PC-3 (cell line): ENCODE data around the gene CDH4. TPM values are rescaled to one million over a fixed set of nuclear protein-coding genes. Genes with fewer than 3 reads are reported as not detected.

Experiments used
- ATAC-seq: fragments of 200-7000 bp; cut with Tn5 transposase; 2 replicates; pipeline ENCODE4 v1.9.1; 2020; ENCODE audit warnings: mild to moderate bottlenecking, moderate library complexity
- BruUV-seq: library from RNA; stranded (reverse); fragments of 400-500 nt; replicated peaks from 2 replicates; lab custom pipeline; 2021; lab: Mats Ljungman, UMichigan
- CTCF ChIA-PET: fragments of 300-600 bp; sonication (Branson Sonifier 250); formaldehyde crosslinking; loops from one replicate; lab custom pipeline; 2022; ENCODE audit warnings: antibody characterized with exemption; lab: Charles Lee
- POLR2A ChIA-PET: fragments of 300-600 bp; sonication (Branson Sonifier 250); formaldehyde crosslinking; loops from one replicate; lab custom pipeline; 2022; ENCODE audit warnings: antibody characterized with exemption; ENCODE audit not compliant: unreplicated experiment; lab: Charles Lee
- DNase-seq: peaks from one replicate; pipeline ENCODE4 v3.0.0-alpha.2; 2015
- H2AFZ ChIP-seq: fragments of 300-600 bp; sonication (generic); 2 replicates; pipeline ENCODE4 v1.6.0; 2016; ENCODE audit warnings: antibody characterized with exemption, low read length
- H3F3A ChIP-seq: fragments of 300-600 bp; sonication (generic); one replicate; pipeline ENCODE4 v1.6.0; 2017; ENCODE audit warnings: antibody characterized with exemption, low read length, control low read depth, mild to moderate bottlenecking; ENCODE audit not compliant: unreplicated experiment
- H3K27ac ChIP-seq: fragments of 300-600 bp; sonication (generic); 2 replicates; pipeline ENCODE4 v1.5.1; 2016; ENCODE audit warnings: mild to moderate bottlenecking, low read length
- H3K27me3 ChIP-seq: fragments of 300-600 bp; sonication (generic); 2 replicates; pipeline ENCODE4 v1.6.1; 2016; ENCODE audit warnings: low read length, mixed read lengths
- H3K36me3 ChIP-seq: fragments of 300-600 bp; sonication (generic); 2 replicates; pipeline ENCODE4 v1.6.1; 2016; ENCODE audit warnings: low read depth, mixed run types, low read length, mixed read lengths
- H3K4me1 ChIP-seq: fragments of 300-600 bp; sonication (generic); 2 replicates; pipeline ENCODE4 v1.5.1; 2016; ENCODE audit warnings: low read length; ENCODE audit not compliant: insufficient read depth
- H3K4me2 ChIP-seq: fragments of 300-600 bp; sonication (generic); 2 replicates; pipeline ENCODE4 v1.6.0; 2016; ENCODE audit warnings: low read length
- H3K4me3 ChIP-seq: fragments of 300-600 bp; sonication (generic); 2 replicates; pipeline ENCODE4 v1.5.1; 2016; ENCODE audit warnings: mild to moderate bottlenecking, low read length, mixed read lengths
- H3K79me2 ChIP-seq: fragments of 300-600 bp; sonication (generic); 2 replicates; pipeline ENCODE4 v1.6.1; 2017; ENCODE audit warnings: low read length, mixed read lengths
- H3K9ac ChIP-seq: fragments of 300-600 bp; sonication (generic); 2 replicates; pipeline ENCODE4 v1.6.0; 2016; ENCODE audit warnings: mild to moderate bottlenecking, low read length
- H3K9me2 ChIP-seq: fragments of 300-600 bp; sonication (generic); replicated peaks from 2 replicates; pipeline ENCODE4 v1.6.1; 2016; ENCODE audit warnings: mixed run types, low read length, mixed read lengths
- H3K9me3 ChIP-seq: fragments of 300-600 bp; sonication (generic); 2 replicates; pipeline ENCODE4 v1.6.1; 2016; ENCODE audit warnings: low read length, mixed read lengths
- H4K20me1 ChIP-seq: fragments of 300-600 bp; sonication (generic); 2 replicates; pipeline ENCODE4 v1.6.1; 2016; ENCODE audit warnings: low read length, mixed read lengths
- EZH2 ChIP-seq: fragments of 300-600 bp; sonication (generic); IDR thresholded peaks from one replicate; pipeline ENCODE4 v1.6.1; 2017; ENCODE audit warnings: antibody characterized with exemption, mild to moderate bottlenecking, low read length; ENCODE audit not compliant: unreplicated experiment
- EZH2phosphoT487 ChIP-seq: fragments of 300-600 bp; sonication (generic); IDR thresholded peaks from 2 replicates; pipeline ENCODE4 v1.6.1; 2018; ENCODE audit warnings: mild to moderate bottlenecking, antibody characterized with exemption, low read length, borderline replicate concordance
- intact Hi-C: fragments of 100-400 bp; cut with micrococcal nuclease; formaldehyde crosslinking; loops from 2 replicates; pipeline ENCODE4 v1.9.0; 2023
- total RNA-seq: library from RNA; depleted of rRNA; stranded (reverse); fragments of >200 nt; gene quantifications from 2 replicates; pipeline ENCODE4 v1.2.3, GENCODE V29; 2014
- TF ChIP-seq, protein P1 (sequence below): fragments of 300-600 bp; sonication (generic); conservative IDR thresholded peaks from 2 replicates; pipeline ENCODE4 v1.5.1; 2017; ENCODE audit warnings: antibody characterized with exemption, low read depth, mild to moderate bottlenecking, low read length

CDH4 gene
- total RNA-seq, 1 experiment from 2014 or later, result not detected

DNA sequence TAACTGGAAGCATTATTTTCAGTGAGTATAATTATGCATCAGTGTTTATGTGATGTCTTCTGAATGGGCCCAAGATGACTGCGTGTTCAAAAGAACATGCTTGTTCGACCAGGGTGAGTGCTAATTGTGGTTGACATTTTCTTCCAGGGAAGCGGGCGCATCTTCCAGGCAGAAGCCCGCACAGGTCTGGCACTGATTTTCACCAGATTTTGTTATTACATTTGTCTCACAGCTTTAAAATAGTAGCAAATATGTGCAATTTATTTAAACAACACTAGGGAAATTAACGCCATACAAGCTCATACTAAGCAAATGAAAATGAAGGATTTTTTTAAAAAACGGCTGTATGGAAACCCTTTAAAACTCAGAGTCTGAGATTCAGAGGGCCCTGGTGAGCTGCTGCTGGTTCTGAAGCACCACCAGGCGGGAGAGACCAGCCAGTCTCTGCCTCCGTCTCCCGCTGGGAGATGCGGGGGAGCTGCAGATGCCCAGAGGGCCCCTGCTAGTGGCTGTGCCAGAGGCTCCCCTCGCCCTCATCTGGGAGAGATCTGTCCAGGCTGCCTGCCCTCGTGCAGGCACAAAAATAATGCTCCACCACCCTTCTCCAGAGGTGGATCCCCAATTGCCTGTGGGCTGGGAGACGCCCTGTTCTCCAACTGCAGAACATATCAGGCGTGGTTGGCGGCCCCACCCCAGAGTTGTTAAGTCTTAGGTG, 516.7 kb downstream of the CDH4 start:
- Histone ChIP-seq H3K36me3 (no peaks in the 10 kb centered on the region), H3K4me2 (no peak overlapping the region), H3K9ac (no peak overlapping the region), H4K20me1 (no peaks in the 10 kb centered on the region), H3K9me2 (no peaks in the 10 kb centered on the region), H3K4me1 (no peaks in the 10 kb centered on the region), H3K27ac (no peak overlapping the region), H3K79me2 (no peaks in the 10 kb centered on the region), H3K9me3 (no peaks in the 10 kb centered on the region), H3K4me3 (no peak overlapping the region), H3K27me3 (peaks cover 68% of the 10 kb centered on the region), H2AFZ (no peak overlapping the region), H3F3A (no peaks in the 10 kb centered on the region)
- DNase-seq (no peak), ATAC-seq (no peak)
- TF ChIP-seq EZH2phosphoT487, result no peak
- TF ChIP-seq, protein P1, sequence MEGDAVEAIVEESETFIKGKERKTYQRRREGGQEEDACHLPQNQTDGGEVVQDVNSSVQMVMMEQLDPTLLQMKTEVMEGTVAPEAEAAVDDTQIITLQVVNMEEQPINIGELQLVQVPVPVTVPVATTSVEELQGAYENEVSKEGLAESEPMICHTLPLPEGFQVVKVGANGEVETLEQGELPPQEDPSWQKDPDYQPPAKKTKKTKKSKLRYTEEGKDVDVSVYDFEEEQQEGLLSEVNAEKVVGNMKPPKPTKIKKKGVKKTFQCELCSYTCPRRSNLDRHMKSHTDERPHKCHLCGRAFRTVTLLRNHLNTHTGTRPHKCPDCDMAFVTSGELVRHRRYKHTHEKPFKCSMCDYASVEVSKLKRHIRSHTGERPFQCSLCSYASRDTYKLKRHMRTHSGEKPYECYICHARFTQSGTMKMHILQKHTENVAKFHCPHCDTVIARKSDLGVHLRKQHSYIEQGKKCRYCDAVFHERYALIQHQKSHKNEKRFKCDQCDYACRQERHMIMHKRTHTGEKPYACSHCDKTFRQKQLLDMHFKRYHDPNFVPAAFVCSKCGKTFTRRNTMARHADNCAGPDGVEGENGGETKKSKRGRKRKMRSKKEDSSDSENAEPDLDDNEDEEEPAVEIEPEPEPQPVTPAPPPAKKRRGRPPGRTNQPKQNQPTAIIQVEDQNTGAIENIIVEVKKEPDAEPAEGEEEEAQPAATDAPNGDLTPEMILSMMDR, result no peak
- no peak for TF ChIP-seq EZH2
- ChIA-PET CTCF (no interaction called here), POLR2A (no interaction called here)
- BruUV-seq, result no TSS peak
- intact Hi-C loops, result no loop called here

DNA sequence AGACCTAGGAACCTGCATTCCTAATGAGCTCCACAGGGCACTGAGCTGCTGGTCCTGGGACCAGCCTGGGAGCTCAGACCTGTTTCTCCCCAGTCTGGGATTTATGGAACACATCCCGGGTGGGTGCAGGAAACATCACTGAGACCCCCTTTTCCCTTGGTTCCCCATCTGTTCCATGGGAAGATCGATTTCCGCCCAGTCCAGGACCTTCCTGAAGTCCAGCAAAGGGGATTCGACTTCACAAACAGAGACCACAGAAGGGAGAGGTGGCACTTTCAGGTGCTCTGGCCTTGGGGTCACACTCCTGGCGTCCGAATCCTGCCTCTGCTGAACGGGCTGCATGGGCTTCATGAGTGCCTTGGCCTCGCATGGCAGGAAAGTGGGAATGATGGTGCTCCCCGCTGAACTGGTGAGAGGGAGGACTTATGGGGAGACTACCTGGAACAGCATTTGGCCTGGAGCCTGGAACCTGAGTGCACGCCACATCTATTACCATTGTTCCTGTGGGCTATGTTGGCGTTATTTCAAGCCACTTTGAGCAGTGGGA, 517.3 kb downstream of the CDH4 start:
- H3K4me2 ChIP-seq, result no peak overlapping the region
- H3K9ac ChIP-seq, result no peak overlapping the region
- H3K27me3 ChIP-seq, result peaks cover 68% of the 10 kb centered on the region
- H3K9me3 ChIP-seq, result no peaks in the 10 kb centered on the region
- H3K79me2 ChIP-seq, result no peaks in the 10 kb centered on the region
- no peak overlapping the region for H2AFZ ChIP-seq
- intact Hi-C loops, result no loop called here
- ChIA-PET POLR2A (no interaction called here), CTCF (interaction anchor here (0.6 kb wide), 1 partner anchor 908 kb away, joined by 3 read pairs; no protein-coding TSS in a partner anchor)
- no TSS peak for BruUV-seq
- H3K4me3 ChIP-seq, result no peak overlapping the region
- no peaks in the 10 kb centered on the region for H3K36me3 ChIP-seq
- no peak overlapping the region for H3K27ac ChIP-seq
- H3K9me2 ChIP-seq, result no peaks in the 10 kb centered on the region
- ATAC-seq (no peak), DNase-seq (no peak)
- no peaks in the 10 kb centered on the region for H4K20me1 ChIP-seq
- no peaks in the 10 kb centered on the region for H3K4me1 ChIP-seq
- TF ChIP-seq, protein P1, result no peak
- no peak for TF ChIP-seq EZH2
- TF ChIP-seq EZH2phosphoT487, result no peak
- H3F3A ChIP-seq, result no peaks in the 10 kb centered on the region

DNA sequence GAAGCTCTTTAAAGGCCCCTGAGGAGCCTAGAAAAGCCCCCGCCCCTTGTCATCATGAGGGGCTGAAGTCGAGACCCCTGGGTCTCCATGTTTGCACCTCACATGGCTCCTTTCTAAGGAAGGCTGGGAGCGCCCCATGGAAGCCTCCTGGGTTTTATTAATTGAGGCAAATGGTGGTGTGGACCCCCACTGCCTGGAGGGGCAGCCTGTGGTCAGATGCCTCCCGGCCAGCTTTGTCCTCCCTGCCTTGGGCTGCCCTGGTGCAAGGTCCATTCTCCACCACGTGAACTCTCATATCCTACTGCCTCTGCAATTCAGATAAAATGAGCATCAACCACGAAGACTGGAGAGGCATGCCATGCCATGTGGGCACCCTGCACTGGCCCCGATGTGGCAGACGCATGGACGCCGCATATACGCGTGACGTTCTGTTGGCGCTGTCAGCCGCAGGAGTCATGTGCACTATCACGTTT, 518.1 kb downstream of the CDH4 start:
- no peaks in the 10 kb centered on the region for H3F3A ChIP-seq
- BruUV-seq, result no TSS peak
- POLR2A ChIA-PET, result no interaction called here
- H3K4me3 ChIP-seq, result no peak overlapping the region
- TF ChIP-seq EZH2, result no peak
- no peak for TF ChIP-seq EZH2phosphoT487
- TF ChIP-seq, protein P1, result no peak
- no peaks in the 10 kb centered on the region for H3K9me2 ChIP-seq
- H3K9me3 ChIP-seq, result no peaks in the 10 kb centered on the region
- no peak for ATAC-seq
- H3K4me2 ChIP-seq, result no peak overlapping the region
- peaks cover 60% of the 10 kb centered on the region for H3K27me3 ChIP-seq
- no peak for DNase-seq
- CTCF ChIA-PET, result no interaction called here
- H3K36me3 ChIP-seq, result no peaks in the 10 kb centered on the region
- H3K79me2 ChIP-seq, result no peaks in the 10 kb centered on the region
- H3K27ac ChIP-seq, result no peak overlapping the region
- no peak overlapping the region for H3K9ac ChIP-seq
- no peaks in the 10 kb centered on the region for H3K4me1 ChIP-seq
- no peaks in the 10 kb centered on the region for H4K20me1 ChIP-seq
- no peak overlapping the region for H2AFZ ChIP-seq
- intact Hi-C loops, result no loop called here
